Liver (tissue), 10 donors: ENCODE results near the gene FADS3. TPM values are rescaled to one million over a fixed set of nuclear protein-coding genes. Genes with fewer than 3 reads are reported as not detected.

ENCODE experiments used
- DNase-seq: peaks from one replicate; pipeline ENCODE4 v3.0.0-alpha.2; 2017; ENCODE audit warnings: low spot score
- H3K27ac ChIP-seq, 2 donors: one replicate each; pipeline ENCODE4 v1.7.0; 2013; ENCODE audit warnings: inconsistent platforms in 2 of 2, low read length in 2 of 2, control low read depth in 1 of 2, low read depth in 1 of 2, mild to moderate bottlenecking in 1 of 2
- H3K27me3 ChIP-seq, 4 donors: one replicate each; pipeline versions ENCODE4 v1.6.1 to v1.7.0; 2013; ENCODE audit warnings: low read length in 3 of 4, inconsistent platforms in 1 of 4, mild to moderate bottlenecking in 1 of 4, moderate library complexity in 1 of 4; ENCODE audit not compliant: control insufficient read depth in 4 of 4, insufficient read depth in 4 of 4
- H3K36me3 ChIP-seq, 4 donors: one replicate each; pipeline versions ENCODE4 v1.6.1 to v1.7.0; 2013; ENCODE audit warnings: low read length in 3 of 4, mild to moderate bottlenecking in 3 of 4, low read depth in 1 of 4, moderate library complexity in 1 of 4; ENCODE audit not compliant: control insufficient read depth in 4 of 4, insufficient read depth in 3 of 4
- H3K4me1 ChIP-seq, 4 donors: one replicate each; pipeline versions ENCODE4 v1.6.1 to v1.7.0; 2013; ENCODE audit warnings: low read length in 3 of 4, mild to moderate bottlenecking in 3 of 4, moderate library complexity in 1 of 4; ENCODE audit not compliant: control insufficient read depth in 4 of 4, insufficient read depth in 4 of 4
- H3K4me3 ChIP-seq, 3 donors: one replicate each; pipeline versions ENCODE4 v1.6.1 to v1.7.0; 2013; ENCODE audit warnings: low read length in 3 of 3, control low read depth in 1 of 3, low read depth in 1 of 3, mild to moderate bottlenecking in 1 of 3
- H3K9ac ChIP-seq, 2 donors: one replicate each; pipeline ENCODE4 v1.7.0; 2013; ENCODE audit warnings: low read length in 2 of 2, mild to moderate bottlenecking in 2 of 2, moderate library complexity in 2 of 2, control low read depth in 1 of 2, low read depth in 1 of 2
- H3K9me3 ChIP-seq, 4 donors: one replicate each; pipeline versions ENCODE4 v1.6.1 to v1.7.0; 2013; ENCODE audit warnings: low read length in 3 of 4; ENCODE audit not compliant: control insufficient read depth in 4 of 4
- GABPA ChIP-seq, 2 donors: IDR thresholded peaks in 1 of 2; conservative IDR thresholded peaks in 1 of 2; 2 replicates each; pipeline ENCODE4 v1.6.1; 2016; ENCODE audit warnings: antibody characterized with exemption in 2 of 2, mild to moderate bottlenecking in 1 of 2, moderate library complexity in 1 of 2
- YY1 ChIP-seq: IDR thresholded peaks from 2 replicates; pipeline ENCODE4 v1.6.1; 2016; ENCODE audit warnings: antibody characterized with exemption, mild to moderate bottlenecking
- WGBS: extraction: QIAGEN DNeasy Blood & Tissue Kit; methylation state at CpG from one replicate; pipeline ENCODE4 v1.1.7; 2013; 5-methylcytosine and 5-hydroxymethylcytosine counted together
- polyA plus RNA-seq, 2 donors: library from polyadenylated mRNA; stranded (reverse) in 1 of 2; unstranded in 1 of 2; fragments of 200-250 nt in 1 of 2; fragments of >200 nt in 1 of 2; fragmentation: Nextera tagmentation in 1 of 2; extraction: Ambion mirVana in 1 of 2; gene quantifications; one replicate each; pipeline versions ENCODE4 v1.2.1 to v1.2.3, GENCODE V29; 2013 to 2015
- small RNA-seq: library from RNA; depleted of rRNA; stranded (forward); fragments of <200 nt; gene quantifications from one replicate; pipeline ENCODE3, GENCODE V24; 2014
- total RNA-seq, 2 donors: library from RNA; depleted of rRNA; stranded (reverse); fragments of >200 nt; gene quantifications; one replicate each; pipeline ENCODE4 v1.2.3, GENCODE V29; 2014
- donor health status: healthy.
- donor health status: healthy.
- donor health status: healthy.
- donor health status: healthy.
- donor health status: healthy.

The FADS3 gene
- total and polyA plus RNA-seq, 4 donors = 8.3 to 13.6 (median 10.3) TPM

DNA sequence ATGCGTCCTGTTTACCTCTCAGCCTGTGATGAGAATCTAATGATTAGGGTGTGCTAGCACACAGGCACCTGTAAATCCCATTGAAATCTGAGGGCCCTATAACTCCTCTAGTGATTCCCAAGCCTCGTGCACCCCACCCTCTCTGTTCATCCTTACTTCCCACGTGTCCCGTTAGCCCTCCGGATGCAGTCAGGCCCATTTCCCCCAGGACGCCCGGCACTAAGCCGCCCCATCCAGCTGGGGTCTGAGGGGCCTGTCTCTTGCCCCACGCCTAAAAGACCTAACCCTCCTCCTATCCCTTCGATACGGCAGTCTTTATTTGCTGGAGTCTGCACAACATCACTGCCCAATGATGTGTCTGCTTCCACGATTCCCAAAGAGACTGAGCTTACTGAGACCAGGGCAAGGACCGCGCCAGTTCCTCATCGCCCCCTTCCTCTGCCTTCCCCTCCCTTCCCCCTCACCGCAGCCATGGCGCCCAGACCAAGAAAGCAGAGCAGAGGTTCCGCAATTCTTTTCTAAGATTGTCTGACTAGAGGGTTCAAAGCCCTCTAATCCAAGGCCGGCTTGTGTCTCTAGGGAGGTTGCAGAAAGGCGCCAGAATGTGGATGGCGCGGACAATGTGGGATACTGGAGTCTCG lies 64.3 kb downstream of the FADS3 start:
- Histone ChIP-seq H3K9me3 (no peaks in the 10 kb centered on the region), H3K9ac (peak overlapping the region in 1 of 2 donors; percentile 32), H3K27me3 (no peaks in the 10 kb centered on the region), H3K4me1 (peaks cover 10 to 51% (median 42%) of the 10 kb centered on the region in 4 donors), H3K27ac (peak overlapping the region; percentile 83 to 88), H3K36me3 (no peaks in the 10 kb centered on the region), H3K4me3 (peak overlapping the region in 2 of 3 donors; percentile 70 to 75)
- DNase-seq = no peak
- no peak for TF ChIP-seq GABPA (IDR thresholded peaks at IDR 0.05 in 1 of 2, conservative IDR thresholded peaks at IDR 0.05 in 1 of 2)
- peak; percentile 3 for TF ChIP-seq YY1
- 33% methylated on average over 23 of the region's 23 CpGs for WGBS

Small RNA genes lying within 50 kb of the gene (small RNA-seq; reads per million reads assigned to genes)
- gene MIR6746 = not detected
- gene RNU6-1243P = not detected

Other genes with a start within 250 kb of the FADS3 start
- gene DAGLA, start 211.2 kb downstream of the FADS3 start, total RNA-seq = under 1 TPM; 0.67 to 0.84 TPM
- gene DAGLA, start 211.2 kb downstream of the FADS3 start, polyA plus RNA-seq = under 1 TPM; 0.13 to 0.53 TPM
- 1 to 10 TPM; 3.5 to 6.5 TPM for gene MYRF, start 138.9 kb downstream of the FADS3 start, total RNA-seq
- gene MYRF, start 138.9 kb downstream of the FADS3 start, polyA plus RNA-seq = 1 to 10 TPM; 4.4 to 4.5 TPM
- 10 to 100 TPM; 31.0 to 77.8 TPM for gene TMEM258, start 98.9 kb downstream of the FADS3 start, total RNA-seq
- gene TMEM258, start 98.9 kb downstream of the FADS3 start, polyA plus RNA-seq = 100 to 1,000 TPM; 120 to 136 TPM
- 10 to 100 TPM in 1 of 2 donors, 1 to 10 TPM in 1; 9.0 to 46.5 TPM for gene FEN1, start 98.6 kb downstream of the FADS3 start, total RNA-seq
- 10 to 100 TPM in 1 of 2 donors, 1 to 10 TPM in 1; 4.5 to 10.0 TPM for gene FEN1, start 98.6 kb downstream of the FADS3 start, polyA plus RNA-seq
- gene FADS1, start 74.5 kb downstream of the FADS3 start, total RNA-seq = 100 to 1,000 TPM in 1 of 2 donors, 10 to 100 TPM in 1; 72.7 to 137 TPM
- 10 to 100 TPM; 16.8 to 44.8 TPM for gene FADS1, start 74.5 kb downstream of the FADS3 start, polyA plus RNA-seq
- 100 to 1,000 TPM in 1 of 2 donors, 10 to 100 TPM in 1; 65.4 to 281 TPM for gene FADS2, start 63.2 kb downstream of the FADS3 start, total RNA-seq
- gene FADS2, start 63.2 kb downstream of the FADS3 start, polyA plus RNA-seq = 100 to 1,000 TPM in 1 of 2 donors, 1 to 10 TPM in 1; 2.8 to 104 TPM
- gene RAB3IL1, start 26.0 kb upstream of the FADS3 start, total RNA-seq = 10 to 100 TPM in 1 of 2 donors, 1 to 10 TPM in 1; 5.0 to 41.6 TPM
- gene RAB3IL1, start 26.0 kb upstream of the FADS3 start, polyA plus RNA-seq = 1 to 10 TPM; 2.1 to 5.8 TPM
- 1 to 10 TPM; 1.3 to 1.6 TPM for gene BEST1, start 58.8 kb upstream of the FADS3 start, total RNA-seq
- under 1 TPM; 0.22 to 0.85 TPM for gene BEST1, start 58.8 kb upstream of the FADS3 start, polyA plus RNA-seq
- gene FTH1, start 76.1 kb upstream of the FADS3 start, total RNA-seq = 100 to 1,000 TPM; 592 to 949 TPM
- gene FTH1, start 76.1 kb upstream of the FADS3 start, polyA plus RNA-seq = 1,000 to 10,000 TPM; 3,401 to 4,630 TPM
- 10 to 100 TPM in 1 of 2 donors, 1 to 10 TPM in 1; 5.4 to 34.4 TPM for gene INCENP, start 232.5 kb upstream of the FADS3 start, total RNA-seq
- 1 to 10 TPM; 2.4 to 4.1 TPM for gene INCENP, start 232.5 kb upstream of the FADS3 start, polyA plus RNA-seq